GM18907 (cell line): ENCODE results near the gene KLHL21.
"Not testable (repeated sequence)": the region's sequence is repeated elsewhere in the genome, so short reads cannot be mapped to it uniquely, and the experiment has no call there.

Experiments used
- ATAC-seq: cut with Tn5 transposase; IDR thresholded peaks from one replicate; pipeline ENCODE4 v1.9.1; 2021; ENCODE audit warnings: mild to moderate bottlenecking, moderate library complexity; ENCODE audit not compliant: unreplicated experiment

KLHL21 gene, protein sequence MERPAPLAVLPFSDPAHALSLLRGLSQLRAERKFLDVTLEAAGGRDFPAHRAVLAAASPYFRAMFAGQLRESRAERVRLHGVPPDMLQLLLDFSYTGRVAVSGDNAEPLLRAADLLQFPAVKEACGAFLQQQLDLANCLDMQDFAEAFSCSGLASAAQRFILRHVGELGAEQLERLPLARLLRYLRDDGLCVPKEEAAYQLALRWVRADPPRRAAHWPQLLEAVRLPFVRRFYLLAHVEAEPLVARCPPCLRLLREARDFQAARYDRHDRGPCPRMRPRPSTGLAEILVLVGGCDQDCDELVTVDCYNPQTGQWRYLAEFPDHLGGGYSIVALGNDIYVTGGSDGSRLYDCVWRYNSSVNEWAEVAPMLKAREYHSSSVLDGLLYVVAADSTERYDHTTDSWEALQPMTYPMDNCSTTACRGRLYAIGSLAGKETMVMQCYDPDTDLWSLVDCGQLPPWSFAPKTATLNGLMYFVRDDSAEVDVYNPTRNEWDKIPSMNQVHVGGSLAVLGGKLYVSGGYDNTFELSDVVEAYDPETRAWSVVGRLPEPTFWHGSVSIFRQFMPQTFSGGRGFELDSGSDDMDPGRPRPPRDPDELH

DNA sequence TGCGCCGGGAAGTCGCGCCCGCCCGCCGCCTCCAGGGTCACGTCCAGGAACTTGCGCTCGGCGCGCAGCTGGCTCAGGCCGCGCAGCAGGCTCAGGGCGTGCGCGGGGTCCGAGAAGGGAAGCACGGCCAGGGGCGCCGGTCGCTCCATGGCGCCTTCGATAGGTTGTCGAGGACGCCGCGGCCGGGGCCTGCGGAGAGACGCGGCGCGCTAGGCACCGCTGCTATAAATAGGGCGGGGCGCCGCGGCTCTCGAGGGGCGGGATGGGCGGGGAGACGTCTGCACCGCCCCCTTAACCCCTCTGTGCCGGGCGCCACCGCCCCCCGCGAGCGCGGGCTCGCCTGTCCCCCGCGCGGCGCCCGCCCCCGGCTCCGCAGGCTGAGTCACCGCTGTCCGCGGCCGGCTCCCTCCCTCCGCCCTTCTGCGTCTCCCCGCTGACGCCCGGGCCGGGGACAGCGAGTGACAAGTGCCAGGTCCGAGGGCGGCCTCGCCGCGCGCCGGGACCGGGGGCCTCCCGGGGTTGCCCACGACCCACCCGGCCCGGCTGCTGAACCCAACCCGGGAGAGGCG lies at the start of gene KLHL21:
Gene KLHL21 (minus strand): TSS at position 201 of the 569 bp plus-strand sequence. CDS start 52 bp downstream, at position 149.
- ATAC-seq, result peak; percentile 53

DNA sequence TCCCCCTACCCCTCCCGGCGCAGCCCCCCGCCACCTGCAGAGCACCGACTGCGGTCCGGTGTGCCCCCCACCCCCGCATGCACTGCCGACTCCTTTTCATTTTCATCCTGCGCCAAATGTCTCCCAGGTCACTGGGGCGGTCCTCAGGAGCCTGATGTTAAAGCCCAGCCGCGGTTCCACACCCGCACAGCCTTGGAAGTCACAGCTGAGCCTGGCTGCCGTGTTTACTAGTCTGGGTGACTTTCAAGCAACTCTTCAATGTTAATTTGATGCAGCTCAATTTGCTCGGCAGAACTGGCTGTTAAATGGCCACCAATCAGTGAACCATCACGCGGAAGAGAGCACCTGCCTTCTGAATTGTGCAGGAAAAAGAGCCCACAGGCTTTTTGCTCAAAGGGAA lies 49.2 kb upstream of the KLHL21 start:
- ATAC-seq, result no peak

DNA sequence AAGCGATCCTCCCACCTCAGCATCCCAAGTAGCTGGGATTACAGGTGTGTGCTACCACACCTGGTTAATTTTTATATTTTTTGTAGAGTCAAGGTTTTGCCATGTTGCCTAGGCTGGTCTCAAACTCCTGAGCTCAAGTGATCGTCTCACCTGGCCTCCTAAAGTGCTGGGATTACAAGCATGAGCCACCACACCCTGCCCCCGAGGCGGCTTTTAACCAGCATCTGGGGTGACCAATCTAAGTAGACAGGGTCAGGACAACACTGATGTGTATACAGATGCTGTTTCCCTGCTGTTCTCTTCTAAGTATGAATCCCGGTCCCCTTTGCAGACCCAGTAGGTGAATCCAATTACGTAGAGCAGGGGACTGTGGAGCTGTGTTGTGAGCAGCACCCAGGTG lies 45.9 kb upstream of the KLHL21 start:
- ATAC-seq, result no peak

DNA sequence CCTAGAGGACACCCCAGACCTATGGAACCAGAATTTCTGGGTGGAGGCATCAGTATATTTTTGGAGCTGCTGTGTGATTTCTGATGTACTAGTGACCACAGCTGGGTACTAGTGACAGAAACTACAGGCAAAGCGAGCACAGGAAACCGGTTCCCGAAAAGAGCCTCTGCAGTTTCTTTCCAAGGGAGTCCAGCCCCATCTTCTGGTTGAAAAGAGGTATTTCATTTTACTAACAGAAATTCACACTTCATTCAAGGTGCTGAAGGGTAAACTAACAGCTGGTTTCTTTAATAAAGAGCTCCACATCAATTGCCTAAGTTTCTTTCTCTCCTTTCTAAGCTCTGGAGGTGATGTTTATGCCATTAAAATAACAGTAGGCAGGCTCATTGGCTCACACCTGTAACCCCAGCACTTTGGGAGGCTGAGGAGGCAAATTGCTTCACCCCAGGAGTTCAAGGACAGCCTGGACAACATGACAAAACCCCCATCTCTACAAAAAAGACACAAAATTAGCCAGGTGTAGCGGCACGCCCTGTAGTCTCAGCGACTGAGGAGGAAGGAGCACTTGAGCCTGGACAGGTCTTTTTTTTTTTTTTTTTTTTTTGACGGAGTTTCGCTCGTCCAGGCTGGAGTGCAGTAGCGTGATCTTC lies 44.0 kb upstream of the KLHL21 start:
- no peak for ATAC-seq

DNA sequence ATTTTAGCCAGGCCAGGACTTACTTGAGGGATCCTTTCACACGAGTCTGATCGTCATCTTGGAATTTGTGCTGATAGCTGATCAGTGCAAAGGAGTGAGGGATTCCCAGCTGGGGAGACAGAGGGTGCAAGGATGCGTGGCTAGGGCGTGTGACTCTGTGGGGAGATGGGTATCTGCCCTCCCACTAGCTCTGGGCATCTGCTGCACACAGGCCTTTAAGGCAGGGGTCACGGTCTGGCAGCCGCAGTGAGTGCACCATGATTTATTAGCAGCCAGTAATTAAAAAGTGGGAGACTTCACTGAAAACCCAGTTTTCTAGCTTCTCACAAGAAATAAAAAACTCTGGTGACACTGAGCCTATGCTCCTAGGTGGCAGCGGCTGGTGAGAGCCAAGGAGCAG lies 42.3 kb upstream of the KLHL21 start:
- ATAC-seq, result no peak

DNA sequence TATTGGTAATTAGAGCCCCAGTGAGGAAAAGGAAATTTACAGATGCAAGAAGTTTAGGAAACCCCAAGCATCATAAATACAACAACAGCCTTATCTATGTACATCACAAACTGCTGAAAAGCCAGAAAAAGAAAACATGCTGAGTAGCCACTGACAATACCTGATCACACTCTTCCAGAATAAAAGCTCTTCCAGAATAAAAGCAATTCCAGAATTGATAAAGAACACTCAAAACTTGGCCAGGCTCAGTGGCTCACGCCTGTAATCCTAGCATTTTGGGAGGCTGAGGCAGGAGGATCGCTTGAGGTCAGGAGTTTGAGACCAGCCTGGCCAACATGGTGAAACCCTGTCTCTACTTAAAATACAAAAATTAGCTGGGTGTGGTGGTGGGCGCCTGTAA lies 38.2 kb upstream of the KLHL21 start:
- not testable (repeated sequence) for ATAC-seq

DNA sequence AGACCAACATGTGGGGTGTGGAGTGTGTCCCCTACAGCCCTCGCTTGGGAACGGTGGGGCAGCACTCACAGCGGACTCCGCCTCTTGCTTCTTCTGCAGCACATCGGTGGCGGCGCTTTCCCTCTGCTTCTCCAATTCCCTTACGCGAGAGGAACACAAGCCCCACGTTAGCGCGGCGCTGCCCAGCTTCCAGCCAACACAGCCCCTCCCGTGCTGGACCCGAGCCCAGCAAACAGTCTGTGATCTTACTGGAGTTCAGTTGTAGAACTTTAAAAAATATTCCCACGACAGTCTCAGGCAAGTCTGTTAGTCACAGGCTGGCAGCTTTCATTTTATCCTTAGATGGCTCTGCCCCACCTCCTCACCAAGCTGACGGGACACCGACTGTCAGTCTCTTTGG lies 35.6 kb upstream of the KLHL21 start:
- no peak for ATAC-seq

DNA sequence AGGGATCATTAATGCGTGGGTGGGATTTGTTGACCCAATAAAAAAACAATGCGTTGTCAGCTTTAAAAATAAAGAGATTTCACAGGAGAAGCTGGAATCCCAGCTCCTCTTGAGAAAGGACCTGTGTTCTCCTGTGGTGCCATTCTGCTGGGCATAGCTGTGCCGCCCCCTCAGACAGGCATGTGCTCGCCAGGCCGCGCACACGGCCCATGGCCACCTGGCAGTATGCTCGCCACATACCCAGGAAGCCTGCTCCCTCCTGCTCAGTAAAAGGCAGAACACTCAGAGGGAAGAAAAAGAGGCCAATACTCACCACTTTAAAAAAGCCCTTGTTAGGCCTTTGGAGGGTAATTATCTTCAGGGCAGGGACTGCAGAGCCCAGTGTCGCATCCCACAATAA lies 35.1 kb upstream of the KLHL21 start:
- ATAC-seq, result no peak

DNA sequence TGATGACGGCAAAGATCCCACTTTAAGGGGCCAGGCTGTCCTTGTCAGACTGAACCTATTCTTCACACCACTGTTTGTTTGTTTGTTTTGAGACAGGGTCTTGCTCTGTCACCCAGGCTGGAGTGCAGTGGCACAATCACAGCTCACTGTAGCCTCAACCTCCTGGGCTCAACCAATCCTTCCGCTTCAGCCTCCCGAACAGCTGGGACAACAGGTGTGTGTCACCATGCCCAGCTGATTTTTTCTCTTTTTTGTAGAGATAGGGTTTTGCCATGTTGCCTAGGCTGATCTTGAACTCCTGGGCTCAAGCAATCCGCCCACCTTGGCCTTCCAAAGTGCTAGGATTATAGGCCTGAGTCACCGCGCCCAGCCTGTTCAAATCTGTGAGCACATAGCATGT lies 34.1 kb upstream of the KLHL21 start:
- ATAC-seq, result not testable (repeated sequence)

DNA sequence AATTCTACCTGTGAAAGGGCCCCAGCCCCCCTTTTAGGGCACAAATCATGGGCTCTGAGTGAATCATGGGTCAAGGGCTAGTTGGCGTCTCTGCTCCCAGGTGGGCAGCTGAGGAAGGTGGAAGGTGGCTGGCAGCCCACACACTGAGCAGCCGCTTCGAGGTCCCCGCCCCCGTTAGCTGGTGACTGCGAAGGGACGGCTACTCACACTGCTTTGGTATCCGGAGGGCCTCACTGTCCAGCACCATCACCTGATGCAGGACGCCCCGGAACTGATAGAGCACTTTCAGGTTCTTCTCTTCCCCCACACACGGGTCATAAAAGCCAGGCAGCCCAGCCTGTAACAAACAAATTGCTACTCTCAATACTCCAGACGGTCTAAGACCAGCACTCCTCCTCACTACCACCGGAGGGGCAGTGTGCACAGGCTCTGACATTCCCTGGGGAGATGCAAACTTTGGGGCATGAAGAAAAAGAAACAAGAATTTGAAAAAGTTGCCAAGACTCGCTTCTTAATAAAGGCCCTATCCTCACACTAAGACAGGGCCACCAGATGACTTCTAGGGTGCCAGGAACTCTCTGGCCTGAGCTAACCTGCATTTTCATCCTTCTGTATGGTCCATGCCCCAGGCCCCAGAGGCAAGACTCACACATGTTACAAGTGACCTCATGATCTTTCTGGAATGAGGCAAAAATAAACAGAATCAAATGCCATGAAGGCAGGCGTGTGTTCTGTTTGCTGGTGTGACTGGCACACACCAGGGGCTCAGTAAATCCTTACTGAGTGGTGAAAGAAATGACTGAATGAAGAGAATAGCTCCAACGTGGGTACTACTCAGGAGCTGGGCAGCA lies 33.5 kb upstream of the KLHL21 start:
- no peak for ATAC-seq

DNA sequence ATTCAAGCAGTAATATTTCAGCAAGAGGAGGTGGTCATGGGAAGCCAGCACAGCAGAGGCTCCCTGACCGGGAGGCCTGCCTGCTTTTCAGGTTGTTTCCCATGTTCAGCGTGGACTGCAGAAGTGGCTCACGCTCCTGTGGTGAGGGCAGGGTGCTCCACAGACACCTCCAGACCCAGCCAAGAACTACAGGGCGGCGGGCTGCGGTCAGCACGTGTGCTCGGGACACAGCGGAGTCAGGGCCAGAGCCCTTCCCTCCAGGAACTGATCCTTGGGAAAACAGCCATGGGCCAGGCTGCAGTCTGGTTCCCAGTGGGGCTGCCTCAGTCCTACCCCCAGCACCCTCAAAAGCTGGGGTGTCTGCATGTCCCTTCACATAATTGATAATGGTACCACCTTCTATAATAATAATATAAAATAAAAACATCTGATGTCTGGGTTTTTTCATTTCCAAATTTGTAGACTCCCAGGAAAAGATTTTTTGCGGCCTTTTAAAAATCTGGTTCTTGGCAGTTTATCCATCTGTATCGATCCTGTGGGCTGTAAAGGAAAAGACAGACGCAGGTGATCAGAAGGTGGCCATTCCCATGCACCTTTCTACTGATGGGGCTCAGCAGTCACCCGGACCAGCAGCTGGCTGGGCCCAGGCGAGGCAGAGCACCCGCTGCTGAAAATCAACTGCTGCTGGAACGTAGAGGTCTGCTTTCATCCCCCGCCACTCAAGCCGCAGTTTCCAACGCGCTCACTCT lies 32.7 kb upstream of the KLHL21 start:
- no peak for ATAC-seq

DNA sequence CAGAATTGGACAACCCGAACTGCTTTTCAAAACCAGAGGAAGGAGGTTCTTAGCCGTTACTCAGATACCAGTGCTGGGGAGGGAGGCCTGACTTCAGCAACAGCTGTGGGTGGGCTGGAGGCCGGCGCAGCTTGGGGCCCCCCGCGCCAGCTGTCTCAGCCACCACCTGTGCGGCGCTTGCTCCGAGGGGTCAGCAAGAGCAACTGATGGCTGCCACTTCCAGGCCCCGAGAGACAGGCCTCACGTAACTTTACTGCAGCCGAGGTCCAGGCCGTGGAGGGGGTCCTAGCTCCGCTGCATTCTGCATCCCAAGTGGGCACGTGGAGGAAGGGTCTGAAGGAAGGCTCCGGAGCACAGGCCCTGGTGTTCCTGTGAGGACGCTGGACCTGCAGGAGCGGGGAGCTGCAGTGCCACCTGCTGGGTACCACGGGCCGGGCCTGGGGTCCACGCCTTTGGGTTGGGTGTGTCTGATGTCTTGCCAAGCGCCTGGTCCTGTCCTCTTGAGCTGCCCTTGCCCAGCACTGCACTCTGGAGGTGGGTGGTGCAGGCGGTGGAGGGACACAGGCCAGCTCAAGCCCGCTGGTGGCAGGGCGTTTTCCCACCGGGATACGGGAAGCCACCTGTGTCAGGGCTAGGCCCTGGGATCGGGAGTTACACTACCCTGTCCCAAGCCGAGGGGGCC lies 31.8 kb upstream of the KLHL21 start:
- ATAC-seq, result no peak

DNA sequence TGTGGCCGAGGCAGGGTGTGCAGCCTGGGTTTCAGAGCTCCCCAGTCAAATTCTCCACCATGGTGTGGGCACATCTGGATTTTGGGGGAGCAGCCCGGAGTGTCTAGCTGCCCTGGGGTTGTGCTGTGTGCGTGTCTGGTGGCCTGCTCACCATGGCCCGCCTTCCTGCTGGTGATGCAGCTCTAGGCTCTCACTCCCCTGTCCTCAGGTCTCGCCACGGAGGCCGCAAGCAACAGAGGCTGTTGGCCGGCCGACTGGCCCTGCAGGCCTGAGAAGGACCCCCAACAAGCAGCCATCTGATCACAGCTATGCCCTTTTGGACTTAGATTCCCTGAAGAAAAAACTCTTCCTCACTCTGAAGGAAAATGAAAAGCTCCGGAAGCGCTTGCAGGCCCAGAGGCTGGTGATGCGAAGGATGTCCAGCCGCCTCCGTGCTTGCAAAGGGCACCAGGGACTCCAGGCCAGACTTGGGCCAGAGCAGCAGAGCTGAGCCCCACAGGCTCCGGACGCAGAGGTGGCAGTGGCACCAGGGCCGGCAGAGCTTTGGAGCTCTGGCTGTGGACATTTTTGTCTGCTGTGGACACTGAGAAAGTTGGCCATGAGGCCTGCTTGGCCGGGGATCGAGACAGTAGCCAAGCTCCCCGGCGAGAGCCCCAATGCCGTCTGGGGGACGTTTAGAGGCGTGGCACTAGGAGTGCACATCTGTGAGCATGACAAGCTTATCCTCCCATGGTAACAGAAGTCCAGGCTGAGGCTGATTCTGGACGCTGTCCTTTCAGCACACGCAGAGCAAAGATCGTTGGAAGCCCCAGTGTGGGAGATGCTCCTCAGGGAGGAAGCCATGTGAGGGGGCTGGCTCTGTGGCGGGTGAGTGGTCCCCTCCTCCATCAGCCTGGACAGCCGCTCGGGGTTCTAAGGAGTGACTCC lies 30.2 kb upstream of the KLHL21 start:
- ATAC-seq, result no peak

DNA sequence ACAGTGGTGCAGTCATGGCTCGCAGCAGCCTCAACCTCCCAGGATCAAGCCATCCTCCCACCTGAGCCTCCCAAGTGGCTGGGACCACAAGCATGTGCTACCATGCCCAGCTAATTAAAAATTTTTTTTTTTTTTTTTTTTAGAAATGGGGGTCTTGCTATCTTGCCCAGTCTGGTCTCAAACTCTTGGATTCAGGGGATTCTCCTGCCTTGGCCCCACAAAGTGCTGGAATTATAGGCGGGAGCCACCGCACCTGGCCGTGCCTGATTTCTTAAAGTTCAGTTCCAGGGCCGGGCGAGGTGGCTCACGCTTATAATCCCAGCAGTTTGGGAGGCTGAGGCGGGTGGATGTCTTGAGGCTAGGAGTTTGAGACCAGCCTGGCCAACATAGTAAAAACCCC lies 28.4 kb upstream of the KLHL21 start:
- ATAC-seq, result no peak

DNA sequence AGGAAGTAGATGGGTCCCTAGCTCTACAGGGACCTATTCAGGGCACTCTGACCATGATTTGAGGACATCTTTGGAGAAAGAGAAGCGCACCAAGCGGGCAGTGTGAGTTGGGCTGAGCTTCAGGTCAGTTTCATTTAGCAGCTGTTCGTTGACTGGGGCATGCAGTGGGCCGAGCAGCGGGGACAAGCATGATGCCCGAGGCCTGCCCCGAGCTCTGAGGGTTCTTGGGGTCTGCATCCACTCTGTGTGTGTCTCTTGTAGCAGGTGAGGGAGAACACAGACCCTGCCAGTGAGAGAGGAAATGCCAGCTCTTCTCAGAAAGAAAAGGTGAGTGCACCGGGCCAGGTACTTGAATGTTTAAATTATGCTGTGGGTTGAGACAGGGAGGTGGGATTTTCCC lies 27.4 kb upstream of the KLHL21 start:
- no peak for ATAC-seq

DNA sequence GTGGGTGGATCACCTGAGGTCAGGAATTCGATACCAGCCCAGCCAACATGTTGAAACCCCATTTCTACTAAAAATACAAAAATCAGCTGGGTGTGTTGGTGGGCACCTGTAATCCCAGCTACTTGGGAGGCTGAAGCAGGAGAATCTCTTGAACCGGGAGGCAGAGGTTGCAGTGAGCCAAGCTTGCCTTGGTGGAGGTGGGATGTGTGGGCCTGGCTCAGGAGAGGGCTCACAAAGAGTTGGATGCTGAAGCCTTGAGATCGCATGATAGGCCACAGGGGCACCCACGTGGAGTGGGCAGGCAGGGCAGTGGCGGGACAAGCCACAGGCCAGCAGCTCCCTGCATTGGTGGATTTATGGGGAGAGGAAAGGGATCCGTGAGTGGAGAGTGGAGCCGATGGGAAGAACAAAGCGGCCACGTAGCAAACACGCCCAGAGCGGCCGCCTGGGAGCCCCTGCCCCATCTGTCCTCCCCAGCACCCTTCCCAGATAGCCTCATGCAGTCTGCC lies 26.4 kb upstream of the KLHL21 start:
- no peak for ATAC-seq

DNA sequence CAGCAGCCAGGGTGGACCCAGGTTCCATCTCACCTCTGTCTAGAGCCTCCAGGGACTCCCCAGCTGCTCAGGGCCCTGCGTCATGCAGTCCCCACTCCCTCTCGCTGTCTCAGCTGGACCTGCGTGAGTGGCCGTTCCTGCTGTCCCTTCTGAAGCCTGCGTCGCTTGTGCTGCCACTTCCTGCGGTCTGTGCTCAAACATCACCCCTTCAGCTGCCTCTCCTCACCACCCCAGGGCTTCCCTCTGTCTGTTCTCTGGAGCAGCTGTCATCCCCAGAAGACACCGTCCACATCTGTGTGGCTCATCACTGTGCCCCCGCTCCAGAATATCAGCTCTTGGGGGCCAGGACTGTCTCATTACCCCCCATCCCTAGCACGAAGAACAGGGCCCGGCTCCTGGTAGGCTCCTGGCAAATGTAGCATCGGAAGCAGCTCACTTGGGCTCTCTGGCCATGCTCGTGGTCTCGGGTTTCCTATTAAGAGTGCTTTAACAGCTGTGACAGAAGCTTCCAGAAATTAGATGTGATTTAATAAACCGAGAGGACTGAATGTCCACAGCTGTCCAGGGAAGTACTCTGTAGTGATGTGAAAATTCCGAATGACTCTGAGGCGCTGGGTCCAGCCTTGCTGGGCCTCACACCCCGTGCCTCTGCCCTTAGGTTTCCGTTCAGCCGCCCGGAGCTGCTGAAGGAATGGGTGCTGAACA lies 25.3 kb upstream of the KLHL21 start:
- no peak for ATAC-seq

DNA sequence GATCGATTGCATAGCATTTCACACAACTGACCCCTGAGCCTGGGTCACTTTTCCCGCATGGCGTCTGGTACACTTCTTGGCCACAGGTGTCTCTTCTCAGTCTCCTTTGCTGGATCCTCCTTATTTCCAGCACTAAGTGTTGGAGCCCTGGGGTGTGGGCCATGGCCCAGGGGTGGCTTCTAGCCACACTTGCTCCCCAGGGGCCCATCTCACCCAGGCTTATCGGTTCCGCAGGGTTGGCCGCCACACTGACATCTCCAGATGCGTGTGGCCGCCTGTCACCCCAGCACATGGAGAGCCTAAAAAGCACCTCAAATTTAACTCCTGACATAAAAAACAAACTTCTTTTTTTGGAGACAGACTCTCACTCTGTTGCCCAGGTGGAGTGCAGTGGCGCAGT lies 24.4 kb upstream of the KLHL21 start:
- no peak for ATAC-seq
